RWPE2 (cell line): ENCODE data around the gene POU2F3.

Experiments used
- ATAC-seq: fragments of 200-7000 bp; cut with Tn5 transposase; 3 replicates; pipeline ENCODE4 v1.9.1; 2021; ENCODE audit warnings: low read depth
- DNase-seq: peaks from one replicate; pipeline ENCODE4 v3.0.0-alpha.2; 2020; ENCODE audit warnings: low spot score
- H3K27ac ChIP-seq: fragments of 450-650 bp; 2 replicates; pipeline ENCODE4 v1.5.1; 2017; ENCODE audit warnings: mild to moderate bottlenecking; ENCODE audit not compliant: poor library complexity, severe bottlenecking
- H3K27me3 ChIP-seq: fragments of 250-450 bp; sonication (Bioruptor Pico); 2 replicates; pipeline ENCODE4 v1.5.1; 2021; ENCODE audit warnings: mild to moderate bottlenecking, moderate library complexity; ENCODE audit not compliant: insufficient read depth, poor library complexity, severe bottlenecking
- H3K36me3 ChIP-seq: fragments of 250-450 bp; sonication (Bioruptor Pico); 2 replicates; pipeline ENCODE4 v1.5.1; 2020; ENCODE audit warnings: low read depth, mild to moderate bottlenecking, moderate library complexity
- H3K4me1 ChIP-seq: fragments of 250-450 bp; sonication (Bioruptor Pico); 2 replicates; pipeline ENCODE4 v1.5.1; 2021; ENCODE audit warnings: mild to moderate bottlenecking, moderate library complexity; ENCODE audit not compliant: insufficient read depth, poor library complexity, severe bottlenecking
- H3K4me3 ChIP-seq: fragments of 250-450 bp; sonication (Bioruptor Pico); 2 replicates; pipeline ENCODE4 v1.5.1; 2021; ENCODE audit warnings: mild to moderate bottlenecking, moderate library complexity; ENCODE audit not compliant: severe bottlenecking
- H3K9me3 ChIP-seq: fragments of 250-450 bp; sonication (Bioruptor Pico); 2 replicates; pipeline ENCODE4 v1.5.1; 2021; ENCODE audit warnings: mild to moderate bottlenecking, moderate library complexity; ENCODE audit not compliant: severe bottlenecking
- TF ChIP-seq, protein P1 (sequence below): fragments of 450-650 bp; IDR thresholded peaks from one replicate; pipeline ENCODE4 v1.5.1; 2017; ENCODE audit warnings: mild to moderate bottlenecking, moderate library complexity; ENCODE audit not compliant: poor library complexity, severe bottlenecking

Gene POU2F3

GRCh38 chr11:120303004-120303637 lies 63.2 kb downstream of the POU2F3 start:
- Histone ChIP-seq H3K36me3 (no peaks in the 10 kb centered on the region), H3K9me3 (no peaks in the 10 kb centered on the region), H3K4me1 (peaks cover 22% of the 10 kb centered on the region), H3K27ac (no peak overlapping the region), H3K27me3 (no peaks in the 10 kb centered on the region), H3K4me3 (no peak overlapping the region)
- TF ChIP-seq, protein P1, sequence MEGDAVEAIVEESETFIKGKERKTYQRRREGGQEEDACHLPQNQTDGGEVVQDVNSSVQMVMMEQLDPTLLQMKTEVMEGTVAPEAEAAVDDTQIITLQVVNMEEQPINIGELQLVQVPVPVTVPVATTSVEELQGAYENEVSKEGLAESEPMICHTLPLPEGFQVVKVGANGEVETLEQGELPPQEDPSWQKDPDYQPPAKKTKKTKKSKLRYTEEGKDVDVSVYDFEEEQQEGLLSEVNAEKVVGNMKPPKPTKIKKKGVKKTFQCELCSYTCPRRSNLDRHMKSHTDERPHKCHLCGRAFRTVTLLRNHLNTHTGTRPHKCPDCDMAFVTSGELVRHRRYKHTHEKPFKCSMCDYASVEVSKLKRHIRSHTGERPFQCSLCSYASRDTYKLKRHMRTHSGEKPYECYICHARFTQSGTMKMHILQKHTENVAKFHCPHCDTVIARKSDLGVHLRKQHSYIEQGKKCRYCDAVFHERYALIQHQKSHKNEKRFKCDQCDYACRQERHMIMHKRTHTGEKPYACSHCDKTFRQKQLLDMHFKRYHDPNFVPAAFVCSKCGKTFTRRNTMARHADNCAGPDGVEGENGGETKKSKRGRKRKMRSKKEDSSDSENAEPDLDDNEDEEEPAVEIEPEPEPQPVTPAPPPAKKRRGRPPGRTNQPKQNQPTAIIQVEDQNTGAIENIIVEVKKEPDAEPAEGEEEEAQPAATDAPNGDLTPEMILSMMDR, result peak; percentile 89
- DNase-seq (no peak), ATAC-seq (0 out of 3 replicates have a peak, but pooled peaks have one; percentile 23)

GRCh38 chr11:120304526-120304925 lies 64.6 kb downstream of the POU2F3 start:
- Histone ChIP-seq H3K27ac (peak overlapping the region; percentile 7), H3K9me3 (no peaks in the 10 kb centered on the region), H3K4me1 (peaks cover 22% of the 10 kb centered on the region), H3K4me3 (no peak overlapping the region), H3K27me3 (no peaks in the 10 kb centered on the region), H3K36me3 (no peaks in the 10 kb centered on the region)
- TF ChIP-seq, protein P1, result no peak
- ATAC-seq (peak; percentile 62), DNase-seq (no peak)

DNA sequence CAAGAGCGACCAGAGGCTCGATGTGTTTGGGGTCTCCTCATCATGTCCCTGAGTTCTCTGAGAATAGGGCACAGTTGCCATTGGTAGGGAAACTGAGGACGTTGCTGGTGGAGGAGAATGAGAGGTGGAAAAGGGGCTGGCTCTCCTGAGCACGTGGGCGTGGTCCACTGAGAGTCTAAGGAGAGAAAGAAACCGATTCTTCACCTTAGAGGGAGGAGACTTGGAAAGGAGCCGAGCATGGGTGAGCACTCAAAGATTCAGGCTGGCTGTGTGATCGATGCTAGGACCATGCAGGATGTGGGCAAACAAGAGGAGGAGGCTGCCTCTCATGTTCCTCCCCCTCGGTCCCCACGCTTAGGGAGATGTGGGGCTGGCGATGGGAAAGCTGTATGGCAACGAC lies 65.3 kb downstream of the POU2F3 start:
- TF ChIP-seq, protein P1, result no peak
- Histone ChIP-seq H3K4me3 (no peak overlapping the region), H3K36me3 (no peaks in the 10 kb centered on the region), H3K27me3 (no peaks in the 10 kb centered on the region), H3K9me3 (no peaks in the 10 kb centered on the region), H3K4me1 (peaks cover 22% of the 10 kb centered on the region), H3K27ac (no peak overlapping the region)
- ATAC-seq (no peak), DNase-seq (no peak)

DNA sequence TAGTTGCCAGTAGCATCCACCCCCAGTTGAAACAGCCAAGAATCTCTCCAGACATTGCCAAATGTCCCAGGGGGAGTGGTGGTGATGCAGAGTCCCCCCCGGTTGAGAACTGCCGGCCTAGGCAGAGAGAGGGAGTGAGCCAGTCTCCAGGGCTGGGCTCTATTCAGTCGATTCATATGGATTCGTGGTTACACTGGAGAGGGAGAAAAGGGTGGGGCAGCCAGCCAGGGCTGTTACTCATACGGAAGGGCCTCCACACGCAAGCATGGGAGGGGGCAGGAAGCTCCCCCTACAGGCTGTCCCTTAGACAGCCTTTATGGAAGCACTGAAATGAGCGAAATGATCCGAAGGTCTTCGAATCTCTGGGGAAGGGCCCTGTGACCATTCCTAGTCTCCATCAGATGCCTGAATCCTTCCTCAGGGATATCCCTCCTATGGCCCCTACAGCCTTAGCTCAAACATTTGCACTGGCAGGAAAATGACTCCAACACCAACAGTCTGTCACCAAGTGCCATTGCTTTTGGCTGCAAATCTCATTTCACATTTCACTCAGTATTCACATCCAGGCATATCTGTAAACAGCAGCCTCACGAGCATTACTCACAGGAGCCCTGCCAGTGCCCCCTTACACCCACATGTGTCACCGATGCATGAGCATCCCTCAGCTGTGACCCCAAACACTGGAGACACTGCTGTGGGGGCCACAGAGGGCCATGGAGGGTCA lies 66.7 kb downstream of the POU2F3 start:
- Histone ChIP-seq H3K27me3 (no peaks in the 10 kb centered on the region), H3K36me3 (no peaks in the 10 kb centered on the region), H3K4me1 (peaks cover 22% of the 10 kb centered on the region), H3K9me3 (no peaks in the 10 kb centered on the region), H3K4me3 (no peak overlapping the region), H3K27ac (no peak overlapping the region)
- peak; percentile 82 for DNase-seq
- ATAC-seq, result peak; percentile 82
- TF ChIP-seq, protein P1, result peak; percentile 49

- H3K36me3 ChIP-seq, result no peaks in the 10 kb centered on the region
- H3K27me3 ChIP-seq, result no peaks in the 10 kb centered on the region
- DNase-seq, result no peak
- TF ChIP-seq, protein P1, result no peak
- no peak for ATAC-seq
- H3K27ac ChIP-seq, result no peak overlapping the region
- no peaks in the 10 kb centered on the region for H3K9me3 ChIP-seq
- H3K4me3 ChIP-seq, result no peak overlapping the region
- peaks cover 22% of the 10 kb centered on the region for H3K4me1 ChIP-seq
Observed at GRCh38 chr11:120307476-120307875, 67.5 kb downstream of the POU2F3 start.
